Measurements from ENCODE around the gene PRKCG.

Gene PRKCG

DNA sequence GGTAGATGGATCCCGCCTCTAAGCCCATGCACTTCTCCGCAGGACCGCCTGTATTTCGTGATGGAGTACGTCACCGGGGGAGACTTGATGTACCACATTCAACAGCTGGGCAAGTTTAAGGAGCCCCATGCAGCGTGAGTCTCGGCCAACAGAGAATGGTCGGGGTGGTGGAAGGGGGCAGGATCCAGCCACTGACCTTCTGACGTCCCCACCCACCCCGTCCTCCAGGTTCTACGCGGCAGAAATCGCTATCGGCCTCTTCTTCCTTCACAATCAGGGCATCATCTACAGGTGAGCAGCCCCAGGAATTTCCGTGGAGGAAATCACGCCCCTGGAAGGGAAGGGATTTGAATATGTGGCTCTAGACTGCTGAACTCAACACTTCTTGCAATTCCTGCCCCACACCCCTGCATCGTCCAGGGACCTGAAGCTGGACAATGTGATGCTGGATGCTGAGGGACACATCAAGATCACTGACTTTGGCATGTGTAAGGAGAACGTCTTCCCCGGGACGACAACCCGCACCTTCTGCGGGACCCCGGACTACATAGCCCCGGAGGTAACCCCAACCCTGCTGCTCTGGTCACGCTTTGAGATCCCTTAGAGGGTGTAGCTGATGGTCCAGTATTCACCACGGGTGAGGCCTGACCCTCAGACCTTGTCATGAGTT lies 18.3 kb downstream of the PRKCG start:
- DNase-seq: no peak

DNA sequence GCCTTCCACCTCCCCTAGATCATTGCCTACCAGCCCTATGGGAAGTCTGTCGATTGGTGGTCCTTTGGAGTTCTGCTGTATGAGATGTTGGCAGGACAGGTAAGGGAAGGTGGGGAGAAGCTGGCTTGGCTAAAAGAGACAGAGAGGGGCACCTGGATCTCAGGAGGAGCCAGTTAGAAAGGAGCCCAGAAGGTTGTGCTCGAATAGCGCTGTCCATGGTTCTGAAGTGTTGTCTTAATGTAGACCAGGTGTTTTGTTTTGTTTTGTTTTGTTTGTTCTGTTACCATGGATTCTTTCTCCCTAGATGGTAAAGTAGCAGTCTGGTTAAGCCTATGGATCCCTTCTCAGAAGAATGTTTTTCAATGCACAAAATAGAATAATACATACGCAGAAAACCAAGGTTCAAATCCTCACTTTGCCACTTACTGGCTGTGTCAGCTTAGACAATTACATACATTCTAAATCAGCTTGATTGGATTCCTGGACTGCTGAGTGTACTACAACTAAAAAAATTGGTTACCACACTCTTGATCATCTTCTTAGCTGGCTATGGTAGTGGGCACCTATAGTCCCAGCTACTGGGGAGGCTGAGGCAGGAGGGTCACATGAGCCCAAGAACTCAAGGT lies 21.2 kb downstream of the PRKCG start:
- no peak for DNase-seq

DNA sequence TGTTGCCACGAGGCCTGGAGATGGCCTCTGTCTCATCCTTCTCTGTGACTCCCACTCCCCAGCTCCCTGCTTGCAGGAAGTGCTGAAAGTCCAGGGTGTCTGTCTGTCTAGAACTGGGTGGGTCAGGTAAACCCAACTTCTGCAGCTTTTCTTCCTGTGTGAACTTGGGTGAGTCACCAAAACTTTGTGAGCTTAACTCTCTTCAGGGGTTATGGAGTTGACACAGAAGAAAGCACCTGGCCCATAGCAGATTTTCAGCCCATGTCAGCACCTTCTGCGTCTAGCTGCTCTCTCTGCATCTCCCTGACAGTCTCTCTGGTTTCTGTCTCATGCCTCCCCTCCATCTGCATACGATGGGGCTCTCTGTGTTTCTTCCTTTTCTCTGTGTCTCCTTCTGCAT lies 22.9 kb downstream of the PRKCG start:
- no peak for DNase-seq

DNA sequence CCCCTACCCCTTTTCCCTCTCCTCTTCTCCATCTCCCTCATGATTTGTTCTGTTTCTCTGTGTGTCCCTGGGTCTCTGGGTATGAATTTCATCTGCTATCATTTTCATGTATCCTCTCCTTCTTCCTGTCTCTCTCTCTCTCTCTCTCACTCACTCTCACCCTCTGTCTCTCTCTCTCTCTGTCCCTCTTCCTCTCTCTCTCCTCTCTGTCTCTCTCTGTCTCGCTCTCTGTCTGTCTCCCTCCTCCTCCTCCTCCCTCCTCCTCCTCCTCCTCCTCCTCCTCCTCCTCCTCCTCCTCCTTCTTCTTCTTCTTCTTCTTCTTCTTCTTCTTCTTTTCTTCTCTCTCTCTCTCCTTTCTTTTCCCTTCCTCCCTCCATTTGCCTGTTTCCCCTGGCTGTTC lies 23.8 kb downstream of the PRKCG start:
- no peak for DNase-seq

DNA sequence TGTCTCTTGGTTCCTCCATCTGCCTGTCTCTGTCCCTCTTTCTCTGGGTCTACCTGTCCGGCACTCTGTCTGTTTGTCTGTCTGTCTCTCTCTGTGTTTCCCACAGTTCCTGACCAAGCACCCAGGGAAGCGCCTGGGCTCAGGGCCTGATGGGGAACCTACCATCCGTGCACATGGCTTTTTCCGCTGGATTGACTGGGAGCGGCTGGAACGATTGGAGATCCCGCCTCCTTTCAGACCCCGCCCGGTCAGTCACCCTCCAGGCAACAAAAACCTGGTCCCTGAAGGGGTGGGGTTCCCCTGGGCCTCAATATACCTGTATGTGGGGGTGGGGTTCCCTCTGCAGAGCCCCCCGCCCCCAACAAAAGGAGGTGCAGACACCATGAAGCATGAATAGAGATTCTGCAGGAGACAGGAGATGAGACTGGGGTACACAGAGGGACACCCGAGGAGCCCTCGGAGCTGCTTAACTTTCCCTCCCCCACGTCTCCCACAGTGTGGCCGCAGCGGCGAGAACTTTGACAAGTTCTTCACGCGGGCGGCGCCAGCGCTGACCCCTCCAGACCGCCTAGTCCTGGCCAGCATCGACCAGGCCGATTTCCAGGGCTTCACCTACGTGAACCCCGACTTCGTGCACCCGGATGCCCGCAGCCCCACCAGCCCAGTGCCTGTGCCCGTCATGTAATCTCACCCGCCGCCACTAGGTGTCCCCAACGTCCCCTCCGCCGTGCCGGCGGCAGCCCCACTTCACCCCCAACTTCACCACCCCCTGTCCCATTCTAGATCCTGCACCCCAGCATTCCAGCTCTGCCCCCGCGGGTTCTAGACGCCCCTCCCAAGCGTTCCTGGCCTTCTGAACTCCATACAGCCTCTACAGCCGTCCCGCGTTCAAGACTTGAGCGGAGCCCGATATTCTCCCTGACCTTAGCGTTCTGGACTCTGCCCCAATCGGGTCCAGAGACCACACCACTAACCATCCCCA lies 24.5 kb downstream of the PRKCG start:
- peak; percentile 57 for DNase-seq

DNA sequence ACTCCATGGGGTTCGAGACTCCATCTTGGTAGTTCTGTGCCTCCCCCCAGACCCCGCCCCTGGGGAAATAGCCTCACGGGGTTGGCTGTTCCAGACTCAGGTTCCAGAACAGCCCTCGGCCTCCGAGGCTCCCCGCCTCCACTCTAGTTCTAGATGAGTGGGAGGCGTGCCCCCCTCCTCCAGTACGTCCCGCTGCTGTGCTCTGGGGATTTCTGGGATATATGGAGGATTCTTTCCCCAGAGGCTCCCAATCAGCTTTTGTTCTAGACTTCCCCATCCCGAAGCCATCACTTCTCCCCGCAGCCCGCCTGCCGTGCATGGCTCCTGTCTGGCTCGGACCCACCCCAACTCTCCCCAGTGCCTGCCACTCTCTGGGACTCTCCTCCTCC lies 25.2 kb downstream of the PRKCG start:
- no peak for DNase-seq

DNA sequence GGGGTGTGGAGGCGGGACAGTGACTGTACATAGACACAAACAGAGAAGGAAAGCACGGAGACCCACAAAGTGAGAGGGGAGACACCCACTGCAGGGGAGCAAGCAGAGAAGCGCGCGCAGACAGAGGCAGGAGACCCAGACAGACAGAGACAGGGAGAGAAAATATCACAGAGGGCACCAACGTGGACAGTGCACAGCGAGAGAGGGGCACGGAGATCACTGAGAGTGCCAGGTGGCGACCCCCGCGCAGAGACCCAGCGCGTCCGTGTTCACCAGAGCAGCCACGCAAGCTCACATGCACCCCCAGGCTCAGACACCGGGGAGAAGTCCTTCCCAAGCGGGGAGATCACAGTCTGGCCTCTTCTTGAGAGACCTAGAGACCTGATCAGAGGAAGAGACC lies 25.7 kb downstream of the PRKCG start:
- DNase-seq: no peak

DNA sequence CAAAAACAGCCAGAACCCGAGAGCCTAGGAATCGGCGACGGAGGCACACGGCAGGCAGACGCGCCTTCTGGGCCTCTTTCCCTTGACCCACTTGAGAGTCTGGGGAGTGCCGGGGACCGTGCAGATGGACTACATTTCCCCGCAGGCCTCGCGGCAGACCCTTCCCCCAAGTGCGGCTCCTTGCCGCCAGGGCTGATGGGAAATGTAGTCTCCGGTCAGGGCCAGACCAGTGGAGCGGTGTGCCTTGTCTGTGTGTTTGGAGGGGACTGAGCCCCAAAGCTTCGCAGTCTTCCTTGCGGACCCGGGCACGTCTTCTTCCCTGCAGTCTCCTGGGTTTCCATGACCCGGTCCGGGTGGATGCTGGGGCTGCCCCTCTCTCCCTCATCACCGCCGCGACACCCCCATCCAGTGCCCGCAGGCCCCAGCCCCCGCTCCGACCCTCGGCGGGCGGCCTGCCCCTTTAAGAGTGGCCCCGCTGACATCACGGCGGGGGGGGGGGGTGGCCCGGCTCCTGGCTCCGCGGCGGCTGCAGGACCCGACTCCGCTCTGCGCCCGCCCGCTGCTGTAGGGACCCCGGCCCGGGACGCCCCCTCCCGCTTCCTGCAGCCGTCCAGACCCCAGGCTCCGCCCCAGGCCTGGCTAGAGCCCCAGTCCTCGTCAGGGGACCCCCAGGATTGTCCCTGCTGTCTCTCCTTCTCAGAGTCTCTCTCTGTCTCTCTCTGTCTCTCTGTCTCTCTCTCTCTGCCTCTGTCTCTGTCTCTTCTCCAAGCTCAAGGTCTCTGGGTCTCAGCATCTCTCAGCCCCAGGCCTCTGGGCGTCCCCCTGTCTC lies 26.3 kb downstream of the PRKCG start:
- DNase-seq: peak; percentile 63

DNA sequence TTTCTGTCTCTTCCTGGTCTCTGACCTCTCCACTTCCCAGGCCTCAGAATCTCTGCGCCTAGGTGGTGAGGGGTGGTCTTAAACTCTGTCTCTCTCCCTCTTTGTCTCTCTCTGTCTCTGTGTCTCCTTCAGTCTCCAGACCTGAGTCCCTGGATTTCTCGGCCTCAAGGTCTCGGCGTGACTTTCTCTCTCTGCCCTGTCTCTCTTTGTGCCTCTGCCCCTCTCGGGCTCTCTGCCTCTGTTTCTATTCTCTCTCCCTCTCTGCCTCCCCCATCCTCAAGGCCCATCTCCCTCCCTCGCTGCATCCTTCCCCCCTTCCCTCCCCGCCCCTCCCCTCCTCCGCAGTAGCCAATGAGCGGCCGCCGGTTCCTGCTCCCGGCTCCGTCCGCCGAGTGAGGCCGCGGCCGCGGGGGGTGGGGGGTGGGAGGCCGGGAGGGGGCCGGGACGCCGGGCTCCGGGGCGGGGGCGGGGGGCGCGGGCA lies 27.0 kb downstream of the PRKCG start, which contains the start of gene CACNG7:
Gene CACNG7, plus strand, starts transcription at position 344 of the 481 bp plus-strand sequence. CDS start 3,554 bp downstream, outside the sequence.
- no peak for DNase-seq

DNA sequence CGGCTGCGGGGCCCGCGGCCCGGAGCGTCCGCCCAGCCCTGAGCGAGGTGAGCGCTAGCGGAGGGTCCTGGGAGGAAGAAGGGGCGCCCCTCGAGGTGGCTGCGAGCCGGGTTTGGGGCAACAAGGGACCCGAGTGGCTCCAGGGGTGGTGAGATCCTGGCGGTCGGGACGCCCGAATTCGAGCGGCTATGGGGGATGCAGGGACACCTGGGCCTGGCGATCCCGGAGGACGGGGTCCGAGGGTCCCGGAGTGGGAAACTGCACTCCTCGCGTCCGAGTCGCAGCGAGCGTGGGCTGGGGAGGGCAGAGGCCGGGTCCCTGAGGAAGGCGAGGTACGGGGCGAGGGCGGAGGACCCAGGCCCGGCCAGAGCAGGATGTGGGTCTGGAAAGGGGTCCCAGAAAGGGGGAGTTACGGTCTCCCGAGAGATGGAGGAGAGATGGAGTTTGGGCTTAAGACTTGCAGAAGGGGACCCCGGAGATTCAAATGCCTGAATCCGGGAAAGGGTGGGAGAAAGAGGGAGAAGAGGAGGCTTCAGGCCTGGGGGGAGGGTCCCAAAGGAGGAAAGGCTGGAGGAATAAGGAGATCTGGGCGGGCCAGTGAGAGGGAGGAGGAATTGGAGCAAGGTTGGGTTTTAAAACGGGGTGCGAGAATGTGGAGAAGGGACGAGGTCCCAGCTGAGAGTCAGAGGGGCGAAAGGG lies 27.6 kb downstream of the PRKCG start:
- no peak for DNase-seq

DNA sequence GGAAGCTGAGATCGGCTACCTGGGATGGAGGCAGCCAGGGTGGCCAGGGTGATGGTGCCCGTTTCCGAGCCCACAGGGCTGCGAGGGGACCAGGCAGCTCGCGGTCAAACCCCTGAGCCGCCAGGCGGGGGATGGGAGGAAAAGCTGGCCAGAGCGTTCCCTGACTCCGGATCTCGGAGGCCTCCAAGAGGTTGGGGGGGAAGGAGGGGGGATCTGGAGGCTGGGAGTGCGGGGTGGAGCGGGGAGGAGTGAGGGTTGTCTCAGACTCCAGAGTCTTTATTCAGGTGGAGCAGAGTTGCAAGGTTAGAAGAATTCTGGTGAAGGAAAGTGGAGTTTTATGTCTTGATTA lies 28.1 kb downstream of the PRKCG start:
- DNase-seq: no peak

DNA sequence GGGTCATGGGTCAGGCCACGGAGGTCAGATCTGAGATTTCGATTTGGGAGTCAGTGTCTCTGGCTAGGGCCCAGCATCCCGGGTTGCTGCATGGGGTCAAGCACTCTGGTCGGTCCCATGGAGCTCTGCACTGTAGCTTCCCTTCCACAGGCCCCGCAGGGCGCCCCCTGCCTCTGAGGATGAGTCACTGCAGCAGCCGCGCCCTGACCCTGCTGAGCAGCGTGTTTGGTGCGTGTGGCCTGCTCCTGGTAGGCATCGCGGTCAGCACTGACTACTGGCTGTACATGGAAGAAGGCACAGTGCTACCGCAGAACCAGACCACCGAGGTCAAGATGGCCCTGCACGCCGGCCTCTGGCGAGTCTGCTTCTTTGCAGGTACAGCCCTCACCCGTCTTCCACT lies 30.7 kb downstream of the PRKCG start:
- DNase-seq: peak; percentile 16

DNA sequence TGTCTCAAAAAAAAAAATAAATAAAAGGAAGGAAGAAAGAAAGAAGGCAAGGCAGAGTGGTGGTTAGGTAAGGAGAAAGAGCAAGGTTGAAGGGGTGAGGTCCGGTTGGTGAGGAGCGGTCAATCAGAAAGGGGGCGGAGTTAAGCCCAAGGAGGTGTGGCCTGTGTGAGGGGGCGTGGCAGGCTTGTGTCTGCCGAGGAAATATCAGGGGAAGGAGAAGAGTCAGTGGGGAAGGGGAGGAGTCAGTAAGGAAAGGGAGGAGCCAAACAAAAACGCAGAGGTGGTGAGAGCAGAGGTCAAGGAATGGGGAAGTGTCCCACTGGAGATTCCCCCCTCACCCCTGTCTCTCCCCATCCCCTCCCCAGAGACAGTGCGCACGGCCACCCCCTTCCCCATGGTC lies 33.0 kb downstream of the PRKCG start:
- no peak for DNase-seq

DNA sequence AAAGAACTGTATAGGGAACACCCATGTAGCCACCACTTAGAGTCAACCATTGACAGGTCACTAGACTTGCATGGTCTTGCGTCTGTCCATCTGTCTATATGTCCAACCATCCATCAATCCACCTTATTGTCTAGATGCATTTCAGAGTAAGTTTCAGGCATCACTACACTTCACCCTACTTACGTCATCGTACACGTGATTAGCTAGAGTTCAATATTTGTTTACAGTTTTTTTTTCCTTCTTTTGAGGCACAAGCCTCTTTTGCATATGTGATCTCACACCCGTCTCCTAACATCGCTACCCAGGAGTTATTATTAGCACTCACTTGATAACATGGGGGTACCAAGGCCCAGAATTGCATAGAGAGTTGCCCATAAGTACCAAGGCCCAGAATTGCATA lies 34.0 kb downstream of the PRKCG start:
- no peak for DNase-seq

DNA sequence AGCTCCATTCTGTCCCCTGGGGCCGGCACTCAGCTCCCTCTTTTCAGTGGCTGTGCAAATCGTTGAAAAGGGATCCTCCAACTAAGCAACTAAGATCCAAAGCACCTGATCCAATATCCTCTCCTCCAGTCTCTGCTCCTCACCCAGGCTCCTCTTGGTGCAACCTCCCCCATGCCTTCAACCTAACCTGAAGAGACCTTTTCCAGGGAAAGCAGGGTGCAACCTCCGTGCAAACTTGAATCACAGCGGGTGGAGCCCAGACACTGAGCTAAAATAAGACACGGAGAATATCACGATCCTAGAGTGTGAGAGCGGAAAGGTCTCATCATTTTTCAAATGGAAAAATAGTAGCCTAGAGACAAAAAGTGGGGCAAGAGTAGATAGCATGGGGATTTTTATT lies 35.4 kb downstream of the PRKCG start:
- no peak for DNase-seq

DNA sequence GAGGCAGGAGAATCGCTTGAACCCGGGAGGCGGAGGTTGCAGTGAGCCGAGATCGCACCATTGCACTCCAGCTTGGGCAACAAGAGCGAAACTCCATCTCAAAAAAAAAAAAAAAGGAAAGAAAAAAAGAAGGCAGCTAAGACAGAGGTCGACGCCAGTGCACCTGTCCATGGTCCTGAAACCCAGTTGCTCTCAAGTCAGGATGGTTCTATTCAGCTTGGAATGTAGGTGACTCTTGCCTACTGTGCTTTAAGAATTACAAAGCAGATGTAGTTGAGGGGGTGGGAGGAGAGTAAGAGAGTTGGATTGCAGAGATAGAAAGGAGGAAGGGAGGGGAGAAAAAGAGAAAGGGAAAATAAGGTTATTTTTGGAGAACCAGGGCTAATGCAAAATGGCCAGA lies 45.7 kb downstream of the PRKCG start:
- DNase-seq: no peak

DNA sequence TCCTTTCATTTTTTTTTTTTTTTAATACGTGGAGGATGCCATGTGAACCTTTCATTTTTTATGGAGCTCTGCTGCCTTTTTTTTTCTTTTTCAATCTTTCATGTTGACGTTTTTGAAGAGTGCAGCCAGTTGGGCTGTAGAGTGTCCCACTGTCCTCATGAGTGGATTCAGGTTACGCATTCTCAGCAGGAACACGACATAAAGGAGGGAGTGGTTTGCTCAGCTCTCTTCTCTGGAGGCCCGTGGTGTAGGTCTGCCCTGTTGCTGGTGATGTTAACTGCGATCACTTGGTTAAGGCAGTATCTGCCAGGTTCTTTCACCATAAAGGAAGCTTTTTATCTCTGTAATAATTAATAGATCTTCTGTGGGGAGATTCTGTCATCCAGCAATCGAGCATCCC lies 54.0 kb downstream of the PRKCG start:
- DNase-seq: no peak

DNA sequence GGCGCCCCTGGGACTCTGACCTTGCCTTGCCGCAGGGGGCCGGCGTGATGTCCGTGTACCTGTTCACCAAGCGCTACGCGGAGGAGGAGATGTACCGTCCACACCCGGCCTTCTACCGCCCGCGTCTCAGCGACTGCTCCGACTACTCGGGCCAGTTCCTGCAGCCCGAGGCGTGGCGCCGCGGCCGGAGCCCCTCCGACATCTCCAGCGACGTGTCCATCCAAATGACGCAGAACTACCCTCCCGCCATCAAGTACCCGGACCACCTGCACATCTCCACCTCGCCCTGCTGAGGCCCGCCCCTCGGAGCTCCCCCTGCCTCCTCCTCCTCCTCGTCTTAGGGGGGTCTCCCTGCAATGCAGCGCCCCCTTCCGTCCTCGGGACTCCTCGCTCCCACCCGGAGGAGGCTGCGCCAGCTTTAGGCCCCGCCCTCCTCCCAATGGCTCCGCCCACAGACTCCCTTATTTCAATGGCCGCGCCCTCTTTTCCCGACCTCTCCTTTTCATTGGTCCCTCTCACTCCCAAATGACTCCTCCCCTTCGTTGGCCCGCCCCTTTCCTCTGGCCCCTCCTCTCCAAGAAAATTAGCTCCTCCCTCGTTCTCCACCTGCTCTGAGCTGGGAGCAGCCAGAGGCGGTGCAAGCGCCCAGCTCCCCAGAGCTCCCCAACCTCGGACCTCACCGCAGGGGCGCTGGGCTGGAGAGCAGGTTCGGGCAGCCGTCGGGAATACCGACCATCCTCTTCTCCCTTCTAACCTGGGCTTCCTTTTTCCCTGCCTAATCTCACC lies 60.2 kb downstream of the PRKCG start:
- DNase-seq: peak; percentile 20

DNA sequence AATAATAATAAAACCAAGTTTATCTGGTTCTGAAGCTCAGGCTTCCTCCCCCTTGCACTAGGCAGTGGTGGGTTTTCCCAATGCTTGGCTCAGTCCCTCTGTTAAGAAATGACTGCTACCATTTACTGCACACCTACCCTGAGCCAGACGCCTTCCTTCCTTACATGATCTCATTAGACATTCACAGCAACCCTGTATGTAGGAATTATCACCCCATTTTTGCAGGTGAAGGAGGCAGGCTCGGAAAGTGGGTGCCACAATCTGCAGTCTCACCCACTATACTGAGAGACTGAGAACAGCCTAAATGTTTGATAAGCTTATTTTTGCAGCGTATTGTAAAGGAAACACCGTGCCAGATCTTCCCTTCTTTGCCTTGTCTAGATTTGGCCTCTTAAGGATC lies 62.4 kb downstream of the PRKCG start:
- no peak for DNase-seq

DNA sequence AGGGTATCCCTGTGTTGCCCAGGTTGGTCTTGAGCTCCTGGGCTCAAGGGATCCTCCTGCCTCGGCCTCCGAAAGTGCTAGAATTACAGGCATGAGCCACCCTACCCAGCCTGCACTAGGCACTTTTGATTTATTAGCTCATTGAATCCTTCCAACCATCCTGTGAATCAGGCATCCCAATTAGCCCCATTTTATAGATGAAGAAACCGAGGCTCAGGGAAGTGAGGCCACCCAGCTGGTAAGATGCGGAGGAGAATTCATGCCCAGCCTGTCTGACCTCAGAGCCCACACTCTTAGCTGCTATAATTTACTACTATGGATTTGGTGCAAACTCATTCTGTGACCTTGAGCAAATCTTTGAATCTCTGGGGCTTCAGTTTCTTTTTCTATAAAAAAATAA lies 62.9 kb downstream of the PRKCG start:
- no peak for DNase-seq

DNA sequence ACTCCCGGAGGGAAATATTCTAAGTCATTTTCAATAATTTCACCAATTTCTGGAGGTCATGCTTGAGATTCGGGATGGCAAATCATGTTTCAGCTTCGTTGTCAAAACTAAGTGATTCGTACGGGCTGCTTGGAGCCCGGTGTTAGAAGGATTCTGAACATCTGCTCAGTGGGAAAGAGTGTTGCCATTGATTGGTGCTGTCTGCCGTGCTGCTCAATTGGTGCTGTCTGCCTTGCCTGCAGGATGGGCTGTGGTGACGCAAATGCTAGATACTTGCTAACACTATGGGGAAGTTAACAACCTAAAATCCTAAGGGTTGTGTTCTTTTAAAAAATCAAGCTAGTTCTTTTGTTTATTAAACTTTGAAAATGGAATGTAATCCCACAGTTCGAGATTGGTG lies 63.4 kb downstream of the PRKCG start:
- DNase-seq: no peak

All from stimulated activated CD4-positive, alpha-beta T cell treated with anti-CD3 and anti-CD28 coated beads, Interleukin-1b, Interleukin-23, amount 100 ng/mL, for 48 hours (primary cell).